H9 (cell line): ENCODE results near the gene ABCB7. TPM values are rescaled to one million over a fixed set of nuclear protein-coding genes. Genes with fewer than 3 reads are reported as not detected.

Experiments
- DNase-seq: peaks from one replicate; pipeline ENCODE4 v3.0.0-alpha.2; 2017
- H2AFZ ChIP-seq: one replicate; pipeline ENCODE4 v1.6.1; 2013; ENCODE audit warnings: mild to moderate bottlenecking, low read length, control low read depth, moderate library complexity
- H2AK5ac ChIP-seq: 2 replicates; pipeline ENCODE4 v1.6.1; 2013; ENCODE audit warnings: low read length, control low read depth, mixed read lengths; ENCODE audit not compliant: insufficient read length
- H2BK120ac ChIP-seq: one replicate; pipeline ENCODE4 v1.6.1; 2013; ENCODE audit warnings: low read depth, mild to moderate bottlenecking, low read length, control low read depth, inconsistent platforms; ENCODE audit not compliant: poor library complexity, severe bottlenecking
- H2BK12ac ChIP-seq: 2 replicates; pipeline ENCODE4 v1.6.1; 2013; ENCODE audit warnings: low read length, control low read depth, mixed read lengths, low read depth; ENCODE audit not compliant: insufficient read length
- H2BK15ac ChIP-seq: 2 replicates; pipeline ENCODE4 v1.6.1; 2013; ENCODE audit warnings: low read depth, low read length, control low read depth
- H2BK20ac ChIP-seq: one replicate; pipeline ENCODE4 v1.6.1; 2013; ENCODE audit warnings: low read depth, mild to moderate bottlenecking, low read length, control low read depth, inconsistent platforms; ENCODE audit not compliant: poor library complexity, severe bottlenecking
- H2BK5ac ChIP-seq: 2 replicates; pipeline ENCODE4 v1.6.1; 2013; ENCODE audit warnings: low read length, control low read depth, mixed read lengths; ENCODE audit not compliant: insufficient read length
- H3K14ac ChIP-seq: 2 replicates; pipeline ENCODE4 v1.6.1; 2013; ENCODE audit warnings: low read length, control low read depth; ENCODE audit not compliant: insufficient read depth
- H3K18ac ChIP-seq: 2 replicates; pipeline ENCODE4 v1.6.1; 2013; ENCODE audit warnings: low read depth, mild to moderate bottlenecking, mixed read lengths, low read length, control low read depth; ENCODE audit not compliant: insufficient read length
- H3K23ac ChIP-seq: 2 replicates; pipeline ENCODE4 v1.6.1; 2013; ENCODE audit warnings: low read length, control low read depth, mixed read lengths, low read depth; ENCODE audit not compliant: insufficient read length
- H3K23me2 ChIP-seq: 2 replicates; pipeline ENCODE4 v1.6.1; 2013; ENCODE audit warnings: low read depth, mild to moderate bottlenecking, mixed read lengths, low read length, control low read depth; ENCODE audit not compliant: insufficient read length, poor library complexity, severe bottlenecking
- H3K27ac ChIP-seq: 2 replicates; pipeline ENCODE4 v1.5.1; 2013; ENCODE audit warnings: low read length, control low read depth, mixed read lengths, low read depth; ENCODE audit not compliant: insufficient read length
- H3K27me3 ChIP-seq: 2 replicates; pipeline ENCODE4 v1.6.1; 2013; ENCODE audit warnings: low read length, control low read depth, inconsistent platforms; ENCODE audit not compliant: insufficient read depth
- H3K4ac ChIP-seq: 2 replicates; pipeline ENCODE4 v1.6.1; 2013; ENCODE audit warnings: low read depth, mild to moderate bottlenecking, control low read depth, inconsistent platforms, low read length, moderate library complexity
- H3K4me1 ChIP-seq: 2 replicates; pipeline ENCODE4 v1.6.1; 2013; ENCODE audit warnings: low read length, control low read depth, inconsistent platforms; ENCODE audit not compliant: insufficient read depth
- H3K4me2 ChIP-seq: 2 replicates; pipeline ENCODE4 v1.6.1; 2013; ENCODE audit warnings: low read length, control low read depth, mixed read lengths; ENCODE audit not compliant: insufficient read length, insufficient read depth
- H3K56ac ChIP-seq: 2 replicates; pipeline ENCODE4 v1.6.1; 2013; ENCODE audit warnings: low read depth, mild to moderate bottlenecking, mixed read lengths, low read length, control low read depth; ENCODE audit not compliant: insufficient read length
- H3K79me1 ChIP-seq: 2 replicates; pipeline ENCODE4 v1.6.1; 2013; ENCODE audit warnings: low read depth, mild to moderate bottlenecking, moderate library complexity, low read length, control low read depth, inconsistent platforms; ENCODE audit not compliant: insufficient read depth, poor library complexity, severe bottlenecking
- H3K79me2 ChIP-seq: 2 replicates; pipeline ENCODE4 v1.6.1; 2013; ENCODE audit warnings: low read length, control low read depth, inconsistent platforms; ENCODE audit not compliant: insufficient read depth
- H3K9ac ChIP-seq: 2 replicates; pipeline ENCODE4 v1.6.1; 2013; ENCODE audit warnings: low read length, control low read depth, mixed read lengths; ENCODE audit not compliant: insufficient read length; ENCODE audit errors: extremely low read depth
- H3K9me3 ChIP-seq: one replicate; pipeline ENCODE4 v1.6.1; 2013; ENCODE audit warnings: low read depth, low read length, inconsistent platforms; ENCODE audit not compliant: control insufficient read depth
- H3T11ph ChIP-seq: one replicate; pipeline ENCODE4 v1.6.1; 2013; ENCODE audit warnings: mild to moderate bottlenecking, low read length, control low read depth, inconsistent platforms
- H4K20me1 ChIP-seq: one replicate; pipeline ENCODE4 v1.6.1; 2013; ENCODE audit not compliant: control insufficient read depth, insufficient read length, insufficient read depth
- H4K5ac ChIP-seq: 2 replicates; pipeline ENCODE4 v1.6.1; 2013; ENCODE audit warnings: low read depth, mild to moderate bottlenecking, mixed read lengths, low read length, control low read depth; ENCODE audit not compliant: insufficient read length
- H4K8ac ChIP-seq: replicated peaks from 2 replicates; pipeline ENCODE4 v1.6.1; 2013; ENCODE audit warnings: low read length, control low read depth, mixed read lengths, low read depth; ENCODE audit not compliant: insufficient read length
- H4K91ac ChIP-seq: 2 replicates; pipeline ENCODE4 v1.6.1; 2013; ENCODE audit warnings: low read depth, mild to moderate bottlenecking, moderate library complexity, mixed read lengths, low read length, control low read depth; ENCODE audit not compliant: insufficient read length
- H3K27ac Mint-ChIP-seq, 3 experiments: 2 replicates in 2 of 3; 3 replicates in 1 of 3; pipeline ENCODE4 v1.8.0; 2020 to 2021; ENCODE audit warnings: mixed read lengths in 3 of 3, mild to moderate bottlenecking in 1 of 3, moderate library complexity in 1 of 3
- H3K27me3 Mint-ChIP-seq: 2 replicates; pipeline ENCODE4 v1.8.0; 2021; ENCODE audit warnings: low read depth, mild to moderate bottlenecking, moderate library complexity, mixed read lengths
- H3K36me3 Mint-ChIP-seq, 3 experiments: 2 replicates in 2 of 3; 3 replicates in 1 of 3; pipeline ENCODE4 v1.8.0; 2020 to 2021; ENCODE audit warnings: low read depth in 3 of 3, mixed read lengths in 3 of 3; ENCODE audit not compliant: insufficient read depth in 1 of 3
- H3K4me1 Mint-ChIP-seq, 2 experiments: 2 replicates each; pipeline ENCODE4 v1.8.0; 2020; ENCODE audit warnings: mixed read lengths in 2 of 2
- H3K4me3 Mint-ChIP-seq, 2 experiments: 2 replicates in 1 of 2; 3 replicates in 1 of 2; pipeline ENCODE4 v1.8.0; 2020 to 2021; ENCODE audit warnings: mild to moderate bottlenecking in 2 of 2, mixed read lengths in 2 of 2, moderate library complexity in 1 of 2
- H3K9me3 Mint-ChIP-seq, 2 experiments: 2 replicates in 1 of 2; 3 replicates in 1 of 2; pipeline ENCODE4 v1.8.0; 2020; ENCODE audit warnings: mild to moderate bottlenecking in 2 of 2, mixed read lengths in 2 of 2, moderate library complexity in 1 of 2
- WGBS: extraction: QIAGEN DNeasy Blood & Tissue Kit; methylation state at CpG from one replicate; pipeline ENCODE4 v1.1.7; 2013; ENCODE audit warnings: missing lambda C conversion rate, low lambda C conversion rate, mixed read lengths; ENCODE audit not compliant: insufficient read length; ENCODE audit errors: extremely low coverage; 5-methylcytosine and 5-hydroxymethylcytosine counted together
- total RNA-seq: library from RNA; stranded (reverse); gene quantifications from 2 replicates; pipeline ENCODE4 v1.2.1, GENCODE V29; 2021
- TF ChIP-seq, protein P1 (sequence below): fragments of 200-600 bp; sonication (generic); conservative IDR thresholded peaks from 3 replicates; pipeline ENCODE4 v1.8.0; 2021; ENCODE audit warnings: antibody characterized with exemption, mild to moderate bottlenecking

ABCB7 gene
- total RNA-seq, 1 experiment from 2014 or later: 40.8 TPM

DNA sequence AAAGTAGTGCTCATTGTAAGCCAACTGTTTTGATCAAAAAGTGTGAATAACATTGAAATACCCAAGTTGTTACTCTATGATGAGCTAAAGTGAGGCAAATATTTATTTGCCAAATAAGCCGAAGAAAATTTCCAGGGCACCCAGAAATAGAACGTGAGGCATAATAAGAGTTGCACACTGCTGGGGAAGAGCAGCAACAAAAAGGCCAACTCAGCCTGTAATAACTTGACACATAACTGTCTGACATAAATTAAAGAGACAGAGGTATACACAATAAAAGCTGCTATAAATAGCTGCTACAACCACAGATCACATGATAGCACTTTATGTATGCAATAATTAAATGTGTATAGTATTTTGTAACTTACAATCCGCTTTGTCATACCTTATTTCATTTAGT lies 2.0 kb upstream of the ABCB7 start:
- Histone ChIP-seq H3K23ac (no peak overlapping the region), H4K20me1 (no peaks in the 10 kb centered on the region), H2BK15ac (no peak overlapping the region), H3T11ph (no peak overlapping the region), H3K79me2 (no peaks in the 10 kb centered on the region), H3K79me1 (no peaks in the 10 kb centered on the region), H3K4me2 (no peak overlapping the region), H4K8ac (no peak overlapping the region), H3K9ac (no peak overlapping the region), H3K27me3 (no peaks in the 10 kb centered on the region), H3K9me3 (peaks cover 22% of the 10 kb centered on the region), H3K4me1 (no peaks in the 10 kb centered on the region), H2BK5ac (no peak overlapping the region), H3K23me2 (no peaks in the 10 kb centered on the region), H3K27ac (no peak overlapping the region), H2BK12ac (no peak overlapping the region), H2AK5ac (no peak overlapping the region), H2AFZ (no peak overlapping the region), H3K14ac (no peak overlapping the region), H4K5ac (no peak overlapping the region), H3K4ac (no peak overlapping the region), H2BK20ac (no peak overlapping the region), H2BK120ac (no peak overlapping the region), H4K91ac (no peak overlapping the region), H3K18ac (no peak overlapping the region), H3K56ac (no peak overlapping the region)
- Mint-ChIP-seq H3K9me3 (peaks cover 45 to 57% of the 10 kb centered on the region in 2 experiments), H3K27ac (no peak overlapping the region), H3K36me3 (peaks cover 0 to under 1% (median 0%) of the 10 kb centered on the region in 3 experiments; a peak in 2 of 7 replicates), H3K27me3 (peaks cover 1% of the 10 kb centered on the region; the same call in 1 of the 2 replicates), H3K4me3 (no peak overlapping the region), H3K4me1 (peaks cover 15 to 16% of the 10 kb centered on the region in 2 experiments)
- TF ChIP-seq, protein P1, sequence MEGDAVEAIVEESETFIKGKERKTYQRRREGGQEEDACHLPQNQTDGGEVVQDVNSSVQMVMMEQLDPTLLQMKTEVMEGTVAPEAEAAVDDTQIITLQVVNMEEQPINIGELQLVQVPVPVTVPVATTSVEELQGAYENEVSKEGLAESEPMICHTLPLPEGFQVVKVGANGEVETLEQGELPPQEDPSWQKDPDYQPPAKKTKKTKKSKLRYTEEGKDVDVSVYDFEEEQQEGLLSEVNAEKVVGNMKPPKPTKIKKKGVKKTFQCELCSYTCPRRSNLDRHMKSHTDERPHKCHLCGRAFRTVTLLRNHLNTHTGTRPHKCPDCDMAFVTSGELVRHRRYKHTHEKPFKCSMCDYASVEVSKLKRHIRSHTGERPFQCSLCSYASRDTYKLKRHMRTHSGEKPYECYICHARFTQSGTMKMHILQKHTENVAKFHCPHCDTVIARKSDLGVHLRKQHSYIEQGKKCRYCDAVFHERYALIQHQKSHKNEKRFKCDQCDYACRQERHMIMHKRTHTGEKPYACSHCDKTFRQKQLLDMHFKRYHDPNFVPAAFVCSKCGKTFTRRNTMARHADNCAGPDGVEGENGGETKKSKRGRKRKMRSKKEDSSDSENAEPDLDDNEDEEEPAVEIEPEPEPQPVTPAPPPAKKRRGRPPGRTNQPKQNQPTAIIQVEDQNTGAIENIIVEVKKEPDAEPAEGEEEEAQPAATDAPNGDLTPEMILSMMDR: no peak
- no CpG with 5 or more reads among the region's 3 CpGs for WGBS
- no peak for DNase-seq
